GM19438 (cell line): ENCODE measurements around the gene PTGES.
"Not testable (repeated sequence)": the region's sequence is repeated elsewhere in the genome, so short reads cannot be mapped to it uniquely, and the experiment has no call there.

Source experiments
- ATAC-seq: cut with Tn5 transposase; IDR thresholded peaks from one replicate; pipeline ENCODE4 v1.9.1; 2021; ENCODE audit warnings: low read depth; ENCODE audit not compliant: unreplicated experiment

PTGES gene

GRCh38 chr9:129752900-129753729 is at the start of gene PTGES:
Gene PTGES, minus strand, starts transcription at chr9:129753042. Its CDS starts 30 bp downstream, at chr9:129753012.
- ATAC-seq = no peak

- ATAC-seq = no peak
Observed at GRCh38 chr9:129801504-129801903, 48.7 kb upstream of the PTGES start.

GRCh38 chr9:129798973-129799372 is 46.1 kb upstream of the PTGES start:
- ATAC-seq = no peak

- not testable (repeated sequence) for ATAC-seq
Observed at GRCh38 chr9:129796029-129796428, 43.2 kb upstream of the PTGES start.

- no peak for ATAC-seq
Observed at GRCh38 chr9:129794549-129794948, 41.7 kb upstream of the PTGES start.

- ATAC-seq = no peak
Observed at GRCh38 chr9:129786481-129786880, 33.6 kb upstream of the PTGES start.

- no peak for ATAC-seq
Observed at GRCh38 chr9:129785866-129786265, 33.0 kb upstream of the PTGES start.

- ATAC-seq = not testable (repeated sequence)
Observed at GRCh38 chr9:129784970-129785369, 32.1 kb upstream of the PTGES start.

GRCh38 chr9:129783516-129784361 is 30.9 kb upstream of the PTGES start:
- no peak for ATAC-seq

GRCh38 chr9:129781981-129782380 is 29.1 kb upstream of the PTGES start:
- no peak for ATAC-seq

- ATAC-seq = no peak
Observed at GRCh38 chr9:129781131-129781530, 28.3 kb upstream of the PTGES start.

- no peak for ATAC-seq
Observed at GRCh38 chr9:129779560-129780190, 26.8 kb upstream of the PTGES start.

GRCh38 chr9:129778469-129778868 is 25.6 kb upstream of the PTGES start:
- no peak for ATAC-seq

- no peak for ATAC-seq
Observed at GRCh38 chr9:129777769-129778130, 24.9 kb upstream of the PTGES start.

- no peak for ATAC-seq
Observed at GRCh38 chr9:129776938-129777768, 24.3 kb upstream of the PTGES start.

GRCh38 chr9:129776566-129776937 is 23.7 kb upstream of the PTGES start:
- no peak for ATAC-seq

- ATAC-seq = not testable (repeated sequence)
Observed at GRCh38 chr9:129776096-129776495, 23.3 kb upstream of the PTGES start.

- ATAC-seq = no peak
Observed at GRCh38 chr9:129775448-129775798, 22.6 kb upstream of the PTGES start.

- ATAC-seq = no peak
Observed at GRCh38 chr9:129774791-129775447, 22.1 kb upstream of the PTGES start.
